GM12872 (cell line): Measurements from ENCODE around the gene TGFBR3.

Experiments
- TF ChIP-seq, protein P1 (sequence below): IDR thresholded peaks from 3 replicates; pipeline ENCODE4 v1.5.1; 2011; ENCODE audit warnings: low read depth, mild to moderate bottlenecking, low read length, moderate library complexity; ENCODE audit not compliant: insufficient read depth

TGFBR3 gene

DNA sequence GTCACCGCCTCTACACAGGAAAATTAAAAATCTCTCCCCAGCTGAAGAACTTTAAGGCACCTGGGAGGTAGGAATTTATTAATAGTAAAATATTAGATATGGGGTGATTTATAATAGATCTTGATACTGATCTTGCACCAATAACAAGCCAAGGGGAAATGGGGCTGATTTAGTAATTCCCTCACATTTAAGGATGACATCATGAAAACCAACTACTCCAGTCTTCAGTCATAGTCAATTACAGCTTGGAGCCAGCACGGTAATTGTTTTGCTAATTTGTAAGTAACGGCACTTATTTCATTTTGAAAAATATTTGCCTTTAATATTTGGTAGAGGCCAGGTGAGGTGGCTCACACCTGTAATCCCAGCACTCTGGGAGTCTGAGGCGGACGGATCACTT is 92.8 kb downstream of the TGFBR3 start:
- TF ChIP-seq, protein P1, sequence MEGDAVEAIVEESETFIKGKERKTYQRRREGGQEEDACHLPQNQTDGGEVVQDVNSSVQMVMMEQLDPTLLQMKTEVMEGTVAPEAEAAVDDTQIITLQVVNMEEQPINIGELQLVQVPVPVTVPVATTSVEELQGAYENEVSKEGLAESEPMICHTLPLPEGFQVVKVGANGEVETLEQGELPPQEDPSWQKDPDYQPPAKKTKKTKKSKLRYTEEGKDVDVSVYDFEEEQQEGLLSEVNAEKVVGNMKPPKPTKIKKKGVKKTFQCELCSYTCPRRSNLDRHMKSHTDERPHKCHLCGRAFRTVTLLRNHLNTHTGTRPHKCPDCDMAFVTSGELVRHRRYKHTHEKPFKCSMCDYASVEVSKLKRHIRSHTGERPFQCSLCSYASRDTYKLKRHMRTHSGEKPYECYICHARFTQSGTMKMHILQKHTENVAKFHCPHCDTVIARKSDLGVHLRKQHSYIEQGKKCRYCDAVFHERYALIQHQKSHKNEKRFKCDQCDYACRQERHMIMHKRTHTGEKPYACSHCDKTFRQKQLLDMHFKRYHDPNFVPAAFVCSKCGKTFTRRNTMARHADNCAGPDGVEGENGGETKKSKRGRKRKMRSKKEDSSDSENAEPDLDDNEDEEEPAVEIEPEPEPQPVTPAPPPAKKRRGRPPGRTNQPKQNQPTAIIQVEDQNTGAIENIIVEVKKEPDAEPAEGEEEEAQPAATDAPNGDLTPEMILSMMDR = no peak

DNA sequence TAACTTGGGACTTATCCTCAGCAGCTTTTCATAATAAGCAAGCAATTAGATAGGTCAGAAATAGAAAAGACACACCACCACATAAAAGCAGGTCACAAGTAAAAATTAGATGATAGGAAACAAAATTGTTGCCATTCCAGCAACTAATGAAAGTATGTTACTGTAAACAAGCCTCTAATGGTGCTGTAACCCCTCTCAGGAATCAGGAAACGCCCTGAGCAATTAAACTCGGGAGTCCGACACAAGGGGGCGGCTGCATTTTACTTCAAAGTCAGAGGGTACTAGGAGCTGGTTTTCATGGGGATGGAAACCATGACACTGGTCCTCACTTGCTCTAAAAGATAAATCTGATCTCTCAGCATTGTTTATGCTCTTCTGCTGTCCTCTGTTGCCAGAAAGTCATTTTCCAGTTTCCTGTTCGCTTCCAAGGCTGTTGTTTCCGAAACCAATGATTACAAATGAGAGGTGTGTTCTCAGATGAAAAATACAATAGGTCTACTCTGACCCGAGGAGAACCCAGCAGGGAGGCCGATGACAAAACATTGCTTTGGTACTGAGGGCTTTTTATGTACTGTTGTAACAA is 93.4 kb downstream of the TGFBR3 start:
- TF ChIP-seq, protein P1 = no peak

DNA sequence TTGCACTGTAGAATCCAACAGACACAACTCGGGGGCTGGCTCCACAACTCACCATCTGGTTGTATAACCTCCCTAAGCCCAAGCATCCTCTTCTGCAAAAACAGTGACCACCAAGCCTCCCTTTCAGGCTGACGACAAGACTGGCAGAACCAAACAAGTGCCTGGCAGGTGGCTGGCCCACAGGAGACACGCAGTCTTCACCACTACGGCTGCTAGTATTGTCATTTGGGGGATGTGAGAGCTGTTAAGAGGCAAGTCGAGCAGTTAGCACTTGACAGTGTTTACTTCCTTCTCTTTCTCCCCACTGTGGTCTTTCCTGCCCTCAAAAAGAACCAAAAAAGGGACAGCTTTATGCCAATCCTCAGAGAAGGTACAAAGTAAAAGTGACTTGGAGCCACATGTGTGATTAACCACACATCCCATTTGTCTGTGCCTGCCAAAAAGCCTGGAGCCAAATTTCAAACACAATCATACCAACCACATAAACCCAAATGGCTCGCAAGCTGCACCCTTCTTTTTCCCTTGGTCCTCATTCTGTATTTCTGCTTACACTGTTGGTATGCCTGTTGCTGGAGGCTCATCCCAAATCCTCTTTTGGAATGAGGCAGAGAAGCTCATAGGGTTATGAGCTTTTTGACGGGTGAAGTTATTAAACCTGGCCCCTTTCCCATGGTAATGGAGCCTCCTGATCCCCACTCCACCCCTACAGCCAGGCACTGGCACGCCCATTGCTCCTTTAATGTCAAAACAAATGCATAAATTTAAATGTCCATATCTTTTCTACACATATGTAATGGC is 94.1 kb downstream of the TGFBR3 start:
- TF ChIP-seq, protein P1 = no peak

GRCh38 chr1:91791103-91791502 is 94.8 kb downstream of the TGFBR3 start:
- TF ChIP-seq, protein P1 = no peak

- TF ChIP-seq, protein P1 = no peak
These were observed 95.6 kb downstream of the TGFBR3 start for GRCh38 chr1:91790392-91790791.

DNA sequence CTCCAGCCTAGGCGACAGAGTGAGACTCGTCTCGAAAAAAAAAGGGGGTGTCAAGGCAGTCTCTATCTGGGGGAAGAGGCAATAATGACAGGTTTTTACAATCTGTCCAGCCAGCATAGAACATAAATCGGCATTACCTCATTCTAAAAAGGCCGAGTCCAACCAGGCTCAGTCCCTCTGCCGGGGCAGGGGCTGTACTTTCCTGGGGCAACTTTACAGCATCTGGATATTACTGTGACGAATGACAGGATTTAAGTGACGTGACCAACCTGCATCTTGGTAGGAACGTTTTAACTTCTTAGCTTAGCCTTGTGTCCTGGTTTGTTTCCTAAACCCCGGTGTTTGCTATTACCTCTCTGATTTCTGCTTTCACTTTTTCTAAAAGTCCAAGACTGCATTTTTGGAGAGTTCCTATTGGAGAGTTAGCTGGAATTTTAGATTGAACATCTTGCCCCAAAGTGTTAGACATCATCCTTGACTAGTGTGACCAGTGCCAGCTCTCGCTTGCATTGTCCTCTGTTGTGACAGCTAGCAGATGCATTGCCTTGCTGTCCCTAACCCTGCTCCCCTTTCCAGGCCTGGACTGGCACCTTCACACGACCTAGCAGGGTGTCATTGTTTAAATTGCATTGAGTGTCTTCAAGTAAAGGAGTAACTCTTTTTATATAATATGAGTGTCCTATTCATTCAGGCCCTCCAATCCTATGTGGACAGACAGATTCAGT is 96.5 kb downstream of the TGFBR3 start:
- TF ChIP-seq, protein P1 = no peak

- TF ChIP-seq, protein P1 = no peak
These were observed 98.0 kb downstream of the TGFBR3 start for GRCh38 chr1:91787919-91788318.
